ENCODE data around the gene PVRIG. TPM values are rescaled to one million over a fixed set of nuclear protein-coding genes. Genes with fewer than 3 reads are reported as not detected.
"Not testable (repeated sequence)": the region's sequence is repeated elsewhere in the genome, so short reads cannot be mapped to it uniquely, and the experiment has no call there.

PVRIG gene
- total RNA-seq, 2 experiments from 2014 or later: 30.1 to 33.2 TPM

GRCh38 chr7:100213672-100214071 is 6.1 kb upstream of the PVRIG start:
- H3K9me3 Mint-ChIP-seq: no peaks in the 10 kb centered on the region
- no peaks in the 10 kb centered on the region for H3K27me3 Mint-ChIP-seq
- Histone ChIP-seq H3K4me3 (ENCODE audit: low read length) (no peak overlapping the region), H3K36me3 (ENCODE audit: insufficient read depth, low read length) (no peaks in the 10 kb centered on the region), H3K9me3 (ENCODE audit: control insufficient read depth in 1 of 2, insufficient read depth in 1 of 2, low read length in 2 of 2) (no peaks in the 10 kb centered on the region), H3K27me3 (ENCODE audit: control insufficient read depth in 1 of 2, insufficient read depth in 2 of 2, low read length in 2 of 2) (no peaks in the 10 kb centered on the region), H3K4me1 (ENCODE audit: insufficient read depth, low read length) (peaks cover 58% of the 10 kb centered on the region), H3K27ac (ENCODE audit: low read depth in 1 of 2, low read length in 2 of 2) (no peak overlapping the region)
- no peaks in the 10 kb centered on the region for H3K36me3 Mint-ChIP-seq (ENCODE audit: low read depth)
- no peak for TF ChIP-seq CTCF (IDR thresholded peaks at IDR 0.05)
- H3K4me1 Mint-ChIP-seq (ENCODE audit: low read depth): peaks cover 62% of the 10 kb centered on the region
- ATAC-seq (ENCODE audit: poor library complexity) (no peak), DNase-seq (no peak)
- peak overlapping the region; percentile 67 for H3K27ac Mint-ChIP-seq
- ChIA-PET CTCF (no interaction called here), POLR2A (no interaction called here)
- no peak overlapping the region for H3K4me3 Mint-ChIP-seq
- intact Hi-C loops (cut with DNase I, micrococcal nuclease): loop anchor here (2.0 to 10.0 kb wide), 2 partner anchors 49 to 229 kb away; partner anchors contain the start of gene GAL3ST4 (in 1 of the 2)

GRCh38 chr7:100214356-100214755 is 5.4 kb upstream of the PVRIG start:
- H3K36me3 ChIP-seq (ENCODE audit: insufficient read depth, low read length); H3K27me3 Mint-ChIP-seq; H3K27ac ChIP-seq (ENCODE audit: low read depth in 1 of 2, low read length in 2 of 2); H3K9me3 ChIP-seq (ENCODE audit: control insufficient read depth in 1 of 2, insufficient read depth in 1 of 2, low read length in 2 of 2); H3K9me3 Mint-ChIP-seq; H3K4me3 Mint-ChIP-seq; H3K36me3 Mint-ChIP-seq (ENCODE audit: low read depth); ATAC-seq (ENCODE audit: poor library complexity); H3K27me3 ChIP-seq (ENCODE audit: control insufficient read depth in 1 of 2, insufficient read depth in 2 of 2, low read length in 2 of 2); H3K4me3 ChIP-seq (ENCODE audit: low read length): not testable (repeated sequence)
- H3K27ac Mint-ChIP-seq: peak overlapping the region; percentile 70
- H3K4me1 Mint-ChIP-seq (ENCODE audit: low read depth): peaks cover 62% of the 10 kb centered on the region
- POLR2A ChIA-PET: interaction anchor here (1.4 kb wide), 1 partner anchor 88 kb away, joined by 4 read pairs; no protein-coding TSS in a partner anchor
- DNase-seq: peak in 4 of 14 experiments; percentile 31 to 38 (median 34)
- H3K4me1 ChIP-seq (ENCODE audit: insufficient read depth, low read length): peaks cover 58% of the 10 kb centered on the region
- intact Hi-C loops (cut with DNase I, micrococcal nuclease): loop anchor here (2.0 to 10.0 kb wide), 2 partner anchors 50 to 230 kb away; partner anchors contain the start of gene GAL3ST4 (in 1 of the 2)
- CTCF ChIA-PET: interaction anchor here (1.3 kb wide), 1 partner anchor 24 kb away, joined by 5 read pairs; no protein-coding TSS in a partner anchor

- TF ChIP-seq CTCF (IDR thresholded peaks at IDR 0.05): no peak
- intact Hi-C loops (cut with DNase I, micrococcal nuclease): loop anchor here (2.0 to 10.0 kb wide), 2 partner anchors 51 to 231 kb away; partner anchors contain the start of gene GAL3ST4 (in 1 of the 2)
- POLR2A ChIA-PET: interaction anchor here (1.4 kb wide), 1 partner anchor 90 kb away, joined by 4 read pairs; no protein-coding TSS in a partner anchor
- CTCF ChIA-PET: interaction anchor here (1.3 to 1.4 kb wide), 2 partner anchors 67 to 83 kb away, joined by 3 to 10 read pairs; partner anchors contain the start of gene LAMTOR4
- H3K4me3 Mint-ChIP-seq: no peak overlapping the region
- H3K36me3 Mint-ChIP-seq (ENCODE audit: low read depth): peaks cover 11% of the 10 kb centered on the region
- Histone ChIP-seq H3K4me1 (ENCODE audit: insufficient read depth, low read length) (peaks cover 52% of the 10 kb centered on the region), H3K27me3 (ENCODE audit: control insufficient read depth in 1 of 2, insufficient read depth in 2 of 2, low read length in 2 of 2) (no peaks in the 10 kb centered on the region), H3K27ac (ENCODE audit: low read depth in 1 of 2, low read length in 2 of 2) (no peak overlapping the region), H3K4me3 (ENCODE audit: low read length) (no peak overlapping the region), H3K36me3 (ENCODE audit: insufficient read depth, low read length) (peaks cover 2% of the 10 kb centered on the region), H3K9me3 (ENCODE audit: control insufficient read depth in 1 of 2, insufficient read depth in 1 of 2, low read length in 2 of 2) (no peaks in the 10 kb centered on the region)
- peak overlapping the region; percentile 40 for H3K27ac Mint-ChIP-seq
- H3K9me3 Mint-ChIP-seq: no peaks in the 10 kb centered on the region
- no peaks in the 10 kb centered on the region for H3K27me3 Mint-ChIP-seq
- peaks cover 55% of the 10 kb centered on the region for H3K4me1 Mint-ChIP-seq (ENCODE audit: low read depth)
- ATAC-seq (ENCODE audit: poor library complexity) (no peak), DNase-seq (no peak)
Observed at GRCh38 chr7:100215895-100216294, 3.9 kb upstream of the PVRIG start.
